ENCODE results near the gene GPR25.
A peak's percentile ranks its signal among the peaks of the same experiment; 100 is the strongest.

Gene GPR25

GRCh38 chr1:200904772-200905171, 32.0 kb downstream of the GPR25 start:
- H3K9ac ChIP-seq (ENCODE audit: low read depth, low read length, poor library complexity, severe bottlenecking) = peak overlapping the region; percentile 39
- peaks cover 59% of the 10 kb centered on the region for H3K4me1 ChIP-seq (ENCODE audit: insufficient read depth, low read length, poor library complexity, severe bottlenecking)
- H3K9me3 ChIP-seq (ENCODE audit: insufficient read depth, low read depth, low read length) = no peaks in the 10 kb centered on the region
- no peaks in the 10 kb centered on the region for H3K36me3 ChIP-seq (ENCODE audit: insufficient read depth, low read length)
- TF ChIP-seq CTCF (conservative IDR thresholded peaks at IDR 0.05; ENCODE audit: low read length) = no peak
- TF ChIP-seq EZH2phosphoT487 (IDR thresholded peaks at IDR 0.05; ENCODE audit: borderline replicate concordance) = no peak
- no peaks in the 10 kb centered on the region for H3K79me2 ChIP-seq (ENCODE audit: insufficient read depth, low read length)
- no peak overlapping the region for H3K4me3 ChIP-seq (ENCODE audit: low read length, poor library complexity, severe bottlenecking)
- no peaks in the 10 kb centered on the region for H3K9me2 ChIP-seq (replicated peaks; ENCODE audit: low read depth, low read length)
- H3K27me3 ChIP-seq (ENCODE audit: insufficient read depth, low read length, poor library complexity, severe bottlenecking) = no peaks in the 10 kb centered on the region
- no peaks in the 10 kb centered on the region for H4K20me1 ChIP-seq (ENCODE audit: insufficient read depth, low read length, poor library complexity, severe bottlenecking)
- H3K4me2 ChIP-seq (ENCODE audit: low read depth, low read length, poor library complexity, severe bottlenecking) = peak overlapping the region; percentile 58
- 0 out of 2 replicates have a peak overlapping the region, but pooled peaks have one; percentile 8 for H2AFZ ChIP-seq (ENCODE audit: low read length)
- H3F3A ChIP-seq (ENCODE audit: low read depth) = peaks cover 2% of the 10 kb centered on the region; the same call in 1 of the 2 replicates

GRCh38 chr1:200905411-200906052, 32.8 kb downstream of the GPR25 start:
- TF ChIP-seq EZH2phosphoT487 (IDR thresholded peaks at IDR 0.05; ENCODE audit: borderline replicate concordance) (no peak), CTCF (conservative IDR thresholded peaks at IDR 0.05; ENCODE audit: low read length) (no peak)
- peaks cover 55% of the 10 kb centered on the region for H3K4me1 ChIP-seq (ENCODE audit: insufficient read depth, low read length, poor library complexity, severe bottlenecking)
- no peaks in the 10 kb centered on the region for H3K9me3 ChIP-seq (ENCODE audit: insufficient read depth, low read depth, low read length)
- peak overlapping the region; percentile 36 for H3K4me3 ChIP-seq (ENCODE audit: low read length, poor library complexity, severe bottlenecking)
- H3K9ac ChIP-seq (ENCODE audit: low read depth, low read length, poor library complexity, severe bottlenecking) = peak overlapping the region; percentile 39
- no peaks in the 10 kb centered on the region for H3K79me2 ChIP-seq (ENCODE audit: insufficient read depth, low read length)
- peak overlapping the region; percentile 8; the same call in 1 of the 2 replicates for H2AFZ ChIP-seq (ENCODE audit: low read length)
- H3F3A ChIP-seq (ENCODE audit: low read depth) = peaks cover 2% of the 10 kb centered on the region; the same call in 1 of the 2 replicates
- H3K9me2 ChIP-seq (replicated peaks; ENCODE audit: low read depth, low read length) = no peaks in the 10 kb centered on the region
- H3K36me3 ChIP-seq (ENCODE audit: insufficient read depth, low read length) = no peaks in the 10 kb centered on the region
- H3K4me2 ChIP-seq (ENCODE audit: low read depth, low read length, poor library complexity, severe bottlenecking) = peak overlapping the region; percentile 58
- no peaks in the 10 kb centered on the region for H3K27me3 ChIP-seq (ENCODE audit: insufficient read depth, low read length, poor library complexity, severe bottlenecking)
- no peaks in the 10 kb centered on the region for H4K20me1 ChIP-seq (ENCODE audit: insufficient read depth, low read length, poor library complexity, severe bottlenecking)

- H3K9me2 ChIP-seq (replicated peaks; ENCODE audit: low read depth, low read length) = no peaks in the 10 kb centered on the region
- no peak overlapping the region for H3K4me3 ChIP-seq (ENCODE audit: low read length, poor library complexity, severe bottlenecking)
- no peaks in the 10 kb centered on the region for H3K27me3 ChIP-seq (ENCODE audit: insufficient read depth, low read length, poor library complexity, severe bottlenecking)
- H3K79me2 ChIP-seq (ENCODE audit: insufficient read depth, low read length) = no peaks in the 10 kb centered on the region
- H3K4me1 ChIP-seq (ENCODE audit: insufficient read depth, low read length, poor library complexity, severe bottlenecking) = peaks cover 55% of the 10 kb centered on the region
- H4K20me1 ChIP-seq (ENCODE audit: insufficient read depth, low read length, poor library complexity, severe bottlenecking) = no peaks in the 10 kb centered on the region
- H2AFZ ChIP-seq (ENCODE audit: low read length) = no peak overlapping the region
- no peak overlapping the region for H3K9ac ChIP-seq (ENCODE audit: low read depth, low read length, poor library complexity, severe bottlenecking)
- H3F3A ChIP-seq (ENCODE audit: low read depth) = peaks cover 2% of the 10 kb centered on the region; the same call in 1 of the 2 replicates
- H3K4me2 ChIP-seq (ENCODE audit: low read depth, low read length, poor library complexity, severe bottlenecking) = peak overlapping the region; percentile 58
- H3K36me3 ChIP-seq (ENCODE audit: insufficient read depth, low read length) = no peaks in the 10 kb centered on the region
- TF ChIP-seq EZH2phosphoT487 (IDR thresholded peaks at IDR 0.05; ENCODE audit: borderline replicate concordance) = no peak
- no peak for TF ChIP-seq CTCF (conservative IDR thresholded peaks at IDR 0.05; ENCODE audit: low read length)
- no peaks in the 10 kb centered on the region for H3K9me3 ChIP-seq (ENCODE audit: insufficient read depth, low read depth, low read length)
These were observed 33.7 kb downstream of the GPR25 start for GRCh38 chr1:200906491-200906890.
